Kidney tubule cell (primary cell): ENCODE data around the gene MMP23B.

ENCODE experiments used
- DNase-seq: peaks from one replicate; pipeline ENCODE4 v3.0.0-alpha.2; 2018; ENCODE audit warnings: low spot score

Gene MMP23B

GRCh38 chr1:1620433-1621139 lies 11.4 kb upstream of the MMP23B start:
- no peak for DNase-seq

DNA sequence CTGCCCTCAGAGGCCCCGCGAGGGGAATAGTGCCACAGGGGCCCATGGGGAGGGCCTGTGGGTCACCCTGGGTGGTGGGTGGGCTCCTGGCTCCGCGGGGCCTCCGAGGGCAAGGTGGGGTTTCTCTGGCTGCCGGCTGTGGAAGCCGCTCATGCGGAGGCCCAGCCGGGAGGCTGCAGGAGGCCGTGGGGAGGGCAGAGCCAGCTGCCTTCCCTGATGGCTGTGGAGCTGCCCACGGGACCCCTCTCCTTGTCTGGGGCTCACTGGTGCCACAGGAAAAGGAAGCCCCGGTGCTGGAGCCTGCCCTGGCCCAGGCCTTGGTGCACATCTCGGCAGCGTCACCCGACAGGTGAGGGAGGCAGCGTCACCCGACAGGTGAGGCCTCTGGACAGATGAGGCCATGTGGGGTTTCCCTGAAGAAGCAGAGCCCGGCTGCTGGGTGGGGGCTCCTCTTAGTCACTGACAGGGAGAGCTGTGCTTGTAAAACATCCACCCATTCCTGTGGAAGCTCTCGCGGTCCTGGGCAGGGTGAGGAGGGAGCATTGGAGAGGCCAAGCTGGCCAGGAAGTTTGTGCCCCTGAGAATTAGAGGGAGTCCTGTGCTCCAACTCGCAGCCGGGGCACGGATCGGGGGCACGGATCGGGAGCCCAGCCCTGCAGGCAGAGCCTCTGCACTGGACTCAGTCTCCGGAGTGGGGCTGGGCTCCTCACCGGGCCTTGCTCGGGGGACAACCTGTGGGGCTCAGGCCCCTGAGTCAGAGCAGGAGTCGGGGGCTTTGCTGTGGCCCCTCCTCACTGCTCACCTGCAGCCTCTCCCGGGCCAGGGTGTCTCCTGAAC lies 10.6 kb upstream of the MMP23B start:
- DNase-seq, result no peak

DNA sequence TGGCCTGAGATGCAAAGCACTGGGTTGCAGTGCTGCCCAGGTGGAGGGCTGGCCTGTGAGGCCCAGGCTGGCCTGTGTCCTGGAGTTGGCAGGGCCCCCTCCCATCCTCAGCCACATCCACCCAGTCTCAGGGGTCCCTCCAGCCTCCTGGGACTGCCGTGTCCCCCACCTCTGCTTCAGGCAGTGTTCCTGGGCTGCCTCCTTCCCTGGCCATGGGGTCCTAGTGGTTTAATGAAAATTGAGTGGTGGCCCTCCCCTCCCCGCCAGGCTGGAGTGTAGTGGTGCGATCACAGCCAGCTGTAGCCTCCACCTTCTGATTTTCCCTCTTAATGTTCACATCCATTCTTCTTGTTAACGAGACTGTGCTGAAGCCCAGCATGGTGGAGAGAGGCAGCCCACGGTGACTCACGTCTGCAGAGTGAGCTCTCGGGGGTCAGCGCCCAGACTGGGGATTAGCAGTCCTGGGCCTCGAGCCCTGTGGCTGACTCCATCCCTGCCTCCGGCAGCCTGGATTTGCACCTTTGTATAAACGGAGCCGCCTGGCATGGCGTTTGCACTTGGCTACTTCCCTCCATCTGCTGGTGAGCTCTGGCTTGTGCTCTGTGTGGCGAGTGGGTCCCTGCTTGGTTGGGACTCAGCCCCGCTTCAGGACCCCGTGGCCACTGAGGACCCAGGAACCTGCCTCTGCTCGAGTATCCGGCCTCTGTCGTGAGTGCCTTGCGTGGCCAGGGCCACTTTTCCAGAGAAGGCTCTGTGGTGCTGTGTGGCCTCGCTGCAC lies 9.8 kb upstream of the MMP23B start:
- no peak for DNase-seq

DNA sequence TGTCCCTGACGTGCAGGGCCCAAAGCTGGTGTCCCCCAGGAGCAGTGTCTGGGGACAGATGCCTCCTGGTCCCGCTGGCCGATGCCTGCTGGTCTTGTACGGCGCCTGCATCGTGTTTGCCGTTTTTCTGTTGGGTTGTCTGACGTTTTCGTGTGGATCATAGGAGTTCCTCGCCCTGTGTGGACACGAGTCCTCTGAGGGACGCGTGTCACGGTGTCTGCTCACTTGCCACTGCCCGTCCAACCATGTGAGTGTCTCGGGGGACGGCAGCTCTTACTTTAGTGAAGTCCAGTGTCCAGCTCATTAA lies 9.2 kb upstream of the MMP23B start:
- no peak for DNase-seq

GRCh38 chr1:1623181-1623630 lies 8.8 kb upstream of the MMP23B start:
- no peak for DNase-seq

- DNase-seq, result no peak
Measured at GRCh38 chr1:1623631-1624442, 8.1 kb upstream of the MMP23B start.

- no peak for DNase-seq
Measured at GRCh38 chr1:1624443-1625403, 7.2 kb upstream of the MMP23B start.

DNA sequence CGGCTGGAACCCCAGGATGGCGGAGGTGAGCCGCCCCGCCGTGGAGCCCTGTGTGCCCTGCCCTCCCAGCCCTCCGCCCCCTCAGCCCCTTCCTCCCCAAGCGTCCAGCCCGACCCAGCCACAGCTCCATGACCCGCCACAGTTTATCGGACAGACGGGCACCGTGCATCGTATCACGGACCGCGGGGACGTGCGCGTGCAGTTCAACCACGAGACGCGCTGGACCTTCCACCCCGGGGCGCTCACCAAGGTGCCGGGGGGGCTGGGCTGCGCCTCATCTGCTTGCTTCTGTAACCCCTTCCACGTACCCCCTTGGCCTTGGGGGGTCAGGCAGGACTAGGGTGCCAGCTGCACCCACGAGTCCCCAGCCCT lies 6.6 kb upstream of the MMP23B start:
- DNase-seq, result no peak

DNA sequence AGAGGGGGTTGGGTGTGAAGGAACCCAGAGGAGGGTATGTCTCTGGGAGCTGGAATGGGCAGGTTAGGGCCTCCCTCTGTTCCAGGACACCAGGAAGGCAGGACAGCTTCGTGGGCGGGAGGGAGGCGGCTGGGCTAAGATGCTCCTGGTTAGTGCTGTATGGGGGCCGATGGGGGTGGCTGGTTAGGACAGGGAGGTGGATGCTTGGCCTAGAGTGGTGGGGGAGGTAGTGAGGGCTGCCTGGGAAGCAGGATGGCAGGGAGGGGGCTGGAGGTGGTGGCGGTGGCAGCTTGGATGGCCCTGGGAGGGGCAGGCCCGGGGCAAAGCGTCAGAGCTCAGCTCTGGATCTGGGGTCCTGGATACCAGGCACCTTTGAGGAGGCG lies 6.2 kb upstream of the MMP23B start:
- no peak for DNase-seq

- no peak for DNase-seq
Measured at GRCh38 chr1:1626207-1627141, 5.5 kb upstream of the MMP23B start.

GRCh38 chr1:1627261-1627828 lies 4.6 kb upstream of the MMP23B start:
- no peak for DNase-seq

GRCh38 chr1:1627829-1628753 lies 3.9 kb upstream of the MMP23B start:
- no peak for DNase-seq

DNA sequence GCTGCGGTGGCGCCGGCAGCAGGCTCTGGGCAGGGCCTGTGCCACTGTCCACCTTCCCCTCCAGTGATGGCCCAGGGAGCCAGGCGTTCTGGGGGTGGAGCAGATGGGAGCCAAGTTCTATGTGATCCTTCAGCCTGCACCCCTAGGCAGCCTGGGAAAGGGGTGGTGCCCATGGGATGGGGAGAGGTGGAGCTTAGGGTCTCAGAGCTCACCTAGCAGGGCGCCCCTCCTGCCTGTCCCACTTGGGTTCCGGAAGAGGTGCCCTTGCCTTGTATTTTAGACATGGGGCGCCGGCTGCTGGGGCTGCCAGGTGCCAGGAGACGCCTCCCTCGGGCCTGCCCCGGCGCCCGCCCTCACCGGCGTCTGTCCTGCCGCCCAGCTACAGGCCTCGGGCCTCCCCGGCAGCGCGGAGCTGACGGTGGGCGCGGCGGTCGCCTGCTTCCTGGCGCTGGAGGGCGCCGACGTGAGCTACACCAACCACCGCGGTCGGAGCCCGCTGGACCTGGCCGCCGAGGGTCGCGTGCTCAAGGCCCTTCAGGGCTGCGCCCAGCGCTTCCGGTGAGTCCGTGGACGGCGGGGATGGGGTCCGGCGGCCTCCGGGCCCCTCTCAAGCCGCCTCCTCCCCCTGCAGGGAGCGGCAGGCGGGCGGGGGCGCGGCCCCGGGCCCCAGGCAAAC lies 3.1 kb upstream of the MMP23B start:
- DNase-seq, result no peak

- DNase-seq, result no peak
Measured at GRCh38 chr1:1629430-1630190, 2.4 kb upstream of the MMP23B start.

GRCh38 chr1:1630191-1630964 lies 1.6 kb upstream of the MMP23B start:
- no peak for DNase-seq
